GM10847 (cell line): ENCODE results near the gene APLN.

Source experiments
- POLR2A ChIP-seq: IDR thresholded peaks from 2 replicates; pipeline ENCODE4 v1.6.1; 2011; ENCODE audit not compliant: insufficient read length; ENCODE audit errors: extremely low read depth

APLN gene

DNA sequence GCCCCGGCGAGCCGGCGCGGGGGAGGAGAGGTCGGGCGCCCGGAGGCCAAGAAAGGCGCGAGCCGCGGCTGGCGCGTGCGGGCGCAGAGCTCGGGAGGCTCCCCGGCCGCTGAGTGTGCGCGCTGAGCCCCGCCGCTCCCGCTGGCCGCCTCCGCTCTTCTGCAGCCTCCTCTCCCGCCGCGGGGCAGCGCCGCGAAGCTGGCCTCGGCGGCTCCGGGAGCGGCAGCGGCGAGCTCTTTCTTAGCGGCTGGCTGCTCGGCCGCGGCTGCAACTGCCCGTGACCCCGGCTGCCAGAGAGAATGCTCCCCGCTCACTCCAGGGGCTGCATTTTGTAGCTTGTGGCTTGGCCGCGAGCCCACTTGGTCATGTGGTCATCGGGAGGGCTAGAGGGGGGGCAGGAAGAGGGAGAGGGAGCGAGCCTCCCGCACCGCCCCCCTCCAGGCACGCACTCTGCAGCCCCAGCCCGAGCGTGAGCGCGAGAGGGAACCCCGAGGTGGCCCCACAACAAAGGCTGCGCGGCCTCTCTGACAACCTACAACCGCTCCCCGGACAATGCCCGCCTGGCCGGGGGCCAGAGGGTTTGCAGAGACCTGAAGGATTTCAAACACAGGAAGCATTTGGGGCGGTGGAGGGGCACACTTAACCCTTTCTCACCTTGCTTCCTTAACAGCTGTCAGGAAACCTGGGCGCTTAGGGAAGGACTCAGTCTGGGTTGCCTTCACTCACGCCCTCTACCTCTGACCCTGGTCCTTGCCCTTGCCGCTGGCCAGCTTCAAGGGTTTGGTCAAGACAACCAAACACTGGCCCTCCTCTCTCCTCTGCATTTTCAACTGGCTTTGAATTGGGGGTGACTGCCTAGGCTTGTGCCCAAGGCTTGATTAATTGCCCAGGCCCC lies at the start of gene APLN:
Gene APLN (minus strand): TSS at position 305 of the 895 bp plus-strand sequence. CDS start 326 bp downstream, outside the sequence.
- no peak for TF ChIP-seq POLR2A

DNA sequence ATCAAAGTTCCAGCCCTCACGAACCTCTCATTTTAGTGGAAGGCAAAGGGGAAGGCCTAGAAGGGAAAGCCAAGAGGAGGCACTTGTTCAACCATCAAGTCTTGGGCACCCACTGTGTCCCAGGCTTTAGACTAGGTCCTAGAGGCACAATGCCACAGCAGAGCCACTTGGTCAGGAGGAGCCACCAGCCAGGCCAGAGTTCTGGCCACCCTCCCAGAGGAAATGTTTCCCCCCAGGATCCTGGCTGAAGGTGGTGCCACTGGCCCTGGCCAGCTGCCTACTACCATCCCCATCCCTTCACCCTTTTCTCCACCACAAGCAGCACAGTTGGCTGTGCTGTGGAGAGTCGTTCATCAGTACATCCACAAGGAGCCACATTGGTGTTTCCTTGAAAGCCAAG lies 49.7 kb upstream of the APLN start:
- no peak for TF ChIP-seq POLR2A

- TF ChIP-seq POLR2A = no peak
Measured at GRCh38 chrX:129701624-129702069, 46.9 kb upstream of the APLN start.

GRCh38 chrX:129700536-129700935 lies 45.8 kb upstream of the APLN start:
- no peak for TF ChIP-seq POLR2A

DNA sequence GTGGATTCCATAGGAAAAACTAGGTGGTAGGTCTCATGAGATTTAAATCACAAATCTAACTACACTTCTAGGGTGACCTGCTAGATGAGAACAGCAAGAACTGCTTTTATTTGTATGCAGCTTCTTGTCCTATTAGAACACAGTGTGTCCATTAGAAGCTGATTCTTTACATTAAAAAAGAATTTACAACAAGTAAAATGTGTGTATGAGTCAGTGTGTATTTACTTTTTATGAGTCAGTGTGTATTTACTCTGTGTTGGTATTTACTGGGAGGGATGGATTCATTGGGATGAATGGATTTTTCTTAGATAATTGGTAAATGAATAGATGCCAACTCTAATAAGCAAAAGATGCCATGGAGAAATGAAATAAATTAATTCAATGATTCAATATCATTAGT lies 43.4 kb upstream of the APLN start:
- no peak for TF ChIP-seq POLR2A

GRCh38 chrX:129697204-129697829 lies 42.6 kb upstream of the APLN start:
- no peak for TF ChIP-seq POLR2A

GRCh38 chrX:129696463-129697155 lies 41.9 kb upstream of the APLN start:
- TF ChIP-seq POLR2A = no peak

DNA sequence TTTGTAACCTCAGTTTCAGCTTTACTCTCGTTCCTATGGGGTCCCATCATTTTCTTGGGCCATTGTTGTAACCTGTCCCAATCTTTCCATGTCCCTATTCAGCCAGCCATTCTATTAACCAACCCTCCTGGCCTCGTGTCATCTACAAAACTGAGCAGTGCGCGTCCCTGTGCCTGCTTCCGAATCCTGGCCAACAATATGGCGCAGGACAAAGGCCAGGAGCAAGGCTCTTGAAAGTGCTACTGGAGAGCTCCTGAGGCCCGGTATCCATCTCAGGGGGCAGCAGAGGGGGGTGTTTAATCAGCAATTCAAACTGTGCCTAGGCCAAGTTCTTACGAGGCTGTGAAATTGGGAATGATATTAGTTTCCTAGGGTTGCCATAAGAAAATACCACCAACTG lies 41.2 kb upstream of the APLN start:
- no peak for TF ChIP-seq POLR2A

DNA sequence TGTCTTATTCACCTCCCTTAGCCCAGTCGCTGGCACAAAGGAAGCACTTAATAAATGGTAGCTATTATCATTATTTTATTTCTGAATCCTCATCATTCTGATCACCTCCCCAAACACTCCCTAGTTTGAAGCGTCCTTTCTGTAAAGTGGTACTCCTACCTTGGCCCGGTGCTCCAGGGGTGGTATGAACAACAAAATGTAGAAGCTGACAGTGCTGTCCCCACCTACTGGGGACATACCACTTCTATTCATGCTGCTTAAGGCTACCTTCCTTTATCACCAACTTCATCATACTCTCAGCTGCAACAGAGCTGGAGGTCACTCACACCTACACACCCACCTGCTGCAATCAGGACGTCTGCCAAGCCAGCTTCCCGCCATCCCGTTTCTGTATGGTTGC lies 40.8 kb upstream of the APLN start:
- TF ChIP-seq POLR2A = no peak

DNA sequence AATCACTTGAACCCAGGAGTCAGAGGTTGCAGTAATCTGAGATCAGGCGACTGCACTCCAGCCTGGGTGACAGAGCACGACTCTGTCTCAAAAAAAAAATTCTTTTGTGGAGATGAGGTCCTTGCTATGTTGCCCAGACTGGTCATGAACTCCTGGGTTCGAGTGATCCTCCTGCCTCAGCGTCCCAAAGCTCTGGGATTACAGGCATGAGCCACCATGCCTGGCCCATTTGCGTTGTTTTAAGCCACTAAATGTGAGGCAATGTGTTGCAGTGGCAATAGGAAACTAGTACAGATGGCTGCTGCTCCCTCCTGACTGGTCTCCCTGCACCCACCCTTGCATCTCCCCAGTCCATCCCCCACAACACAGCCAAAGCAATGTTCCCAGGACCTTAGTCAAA lies 40.0 kb upstream of the APLN start:
- TF ChIP-seq POLR2A = no peak

- TF ChIP-seq POLR2A = no peak
Measured at GRCh38 chrX:129693354-129693753, 38.6 kb upstream of the APLN start.

DNA sequence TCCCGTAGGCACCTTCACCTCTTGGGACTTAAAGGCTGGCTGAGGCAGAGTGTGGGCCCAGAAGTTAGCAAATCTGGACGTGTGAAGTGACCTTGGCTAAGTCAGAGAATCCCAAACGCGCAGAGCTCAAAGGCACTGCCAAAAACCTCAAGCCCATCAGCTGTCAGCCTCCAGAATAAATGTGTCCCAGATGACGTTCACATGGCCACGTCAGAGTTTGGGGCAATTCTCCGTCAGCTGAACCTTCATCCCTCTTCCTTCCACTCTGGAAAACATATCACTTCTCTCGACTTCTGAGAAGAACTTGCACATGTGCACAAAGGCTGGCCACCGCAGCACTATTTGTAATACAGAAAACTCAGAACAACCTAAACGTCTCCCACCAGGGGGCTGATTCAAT lies 35.7 kb upstream of the APLN start:
- no peak for TF ChIP-seq POLR2A

- no peak for TF ChIP-seq POLR2A
Measured at GRCh38 chrX:129689796-129690195, 35.0 kb upstream of the APLN start.

DNA sequence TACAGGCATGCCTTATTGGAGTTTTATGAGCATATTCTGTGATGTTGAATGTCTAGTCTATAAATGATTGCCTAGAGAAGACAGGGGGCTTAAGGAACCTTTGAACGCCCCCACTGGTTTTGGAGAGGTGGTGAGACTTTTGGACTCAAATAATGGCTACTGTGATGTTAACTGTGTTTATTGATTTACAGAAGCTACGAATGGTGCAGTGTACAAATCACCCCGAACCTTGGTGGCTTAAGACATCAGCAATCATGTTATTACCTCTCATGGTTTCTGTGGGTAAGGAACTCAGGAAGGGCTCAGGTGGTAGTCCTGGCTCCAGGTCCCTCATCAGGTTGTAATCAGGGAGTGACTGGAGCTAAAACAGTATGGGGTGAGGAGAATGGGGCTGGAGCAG lies 33.3 kb upstream of the APLN start:
- no peak for TF ChIP-seq POLR2A

DNA sequence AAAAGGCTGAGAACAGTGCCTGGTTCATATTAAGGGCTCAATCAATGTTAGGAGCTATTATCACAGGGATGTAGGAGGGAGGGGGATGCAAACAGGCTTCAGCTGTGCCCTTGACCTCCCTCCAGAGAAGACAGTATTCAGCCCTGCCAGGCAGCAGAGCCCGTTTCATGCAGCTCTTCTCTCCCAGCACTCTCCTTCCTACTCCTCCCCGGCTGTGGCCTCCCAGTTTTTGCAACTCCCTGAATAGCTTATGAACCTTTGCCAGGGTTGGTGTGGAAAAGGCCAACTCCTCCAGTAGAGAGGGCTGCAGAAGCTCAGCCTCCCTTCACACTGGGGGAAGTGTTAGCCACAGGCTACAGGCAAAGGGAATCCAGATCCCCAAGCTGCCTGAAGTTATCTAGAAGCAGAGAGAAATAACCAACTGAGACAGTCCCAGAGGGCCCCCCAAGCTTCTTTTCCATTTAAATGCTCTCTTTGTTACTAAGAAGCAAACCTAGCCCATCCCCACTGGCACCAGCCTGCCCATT lies 31.7 kb upstream of the APLN start:
- TF ChIP-seq POLR2A = no peak

- no peak for TF ChIP-seq POLR2A
Measured at GRCh38 chrX:129682979-129683378, 28.2 kb upstream of the APLN start.

DNA sequence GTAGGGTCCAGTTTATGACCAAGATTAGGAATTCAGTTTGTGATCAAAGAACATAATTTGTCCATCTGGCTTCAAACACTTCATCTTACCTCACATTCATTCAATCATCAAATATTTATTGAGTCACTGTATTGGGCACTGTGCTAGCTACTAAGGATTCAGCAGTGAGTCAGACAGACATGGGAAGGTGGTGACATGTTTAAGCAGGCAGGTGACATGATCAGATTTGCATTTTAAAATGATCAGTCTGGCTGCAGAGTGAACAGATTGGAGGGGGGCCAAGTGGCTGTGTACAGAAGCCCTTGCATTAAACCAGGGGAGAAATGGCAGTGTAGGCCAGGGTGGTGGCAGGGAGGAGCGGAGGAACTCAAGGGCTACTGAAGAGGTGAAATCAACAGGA lies 25.1 kb upstream of the APLN start:
- no peak for TF ChIP-seq POLR2A
